Measurements from ENCODE around the gene STPG2.

DNA sequence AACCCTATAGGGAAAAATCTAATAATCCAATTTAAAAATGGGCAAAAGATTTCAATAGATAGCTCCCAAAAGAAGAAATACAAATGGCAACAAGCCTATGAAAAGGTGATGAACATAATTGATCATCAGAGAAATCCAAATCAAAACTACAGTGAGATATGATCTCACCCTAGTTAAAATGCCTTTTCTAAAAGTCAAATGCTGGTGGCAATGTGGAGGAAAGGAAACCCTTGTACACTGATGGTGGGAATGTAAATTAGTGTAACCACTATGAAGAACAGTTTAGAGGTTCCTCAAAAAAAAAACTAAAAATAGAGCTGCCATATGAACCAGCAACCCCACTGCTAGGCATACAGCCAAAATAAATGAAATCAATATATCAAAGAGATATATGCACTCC, 44.5 kb downstream of the STPG2 start:
- TF ChIP-seq, protein P1, sequence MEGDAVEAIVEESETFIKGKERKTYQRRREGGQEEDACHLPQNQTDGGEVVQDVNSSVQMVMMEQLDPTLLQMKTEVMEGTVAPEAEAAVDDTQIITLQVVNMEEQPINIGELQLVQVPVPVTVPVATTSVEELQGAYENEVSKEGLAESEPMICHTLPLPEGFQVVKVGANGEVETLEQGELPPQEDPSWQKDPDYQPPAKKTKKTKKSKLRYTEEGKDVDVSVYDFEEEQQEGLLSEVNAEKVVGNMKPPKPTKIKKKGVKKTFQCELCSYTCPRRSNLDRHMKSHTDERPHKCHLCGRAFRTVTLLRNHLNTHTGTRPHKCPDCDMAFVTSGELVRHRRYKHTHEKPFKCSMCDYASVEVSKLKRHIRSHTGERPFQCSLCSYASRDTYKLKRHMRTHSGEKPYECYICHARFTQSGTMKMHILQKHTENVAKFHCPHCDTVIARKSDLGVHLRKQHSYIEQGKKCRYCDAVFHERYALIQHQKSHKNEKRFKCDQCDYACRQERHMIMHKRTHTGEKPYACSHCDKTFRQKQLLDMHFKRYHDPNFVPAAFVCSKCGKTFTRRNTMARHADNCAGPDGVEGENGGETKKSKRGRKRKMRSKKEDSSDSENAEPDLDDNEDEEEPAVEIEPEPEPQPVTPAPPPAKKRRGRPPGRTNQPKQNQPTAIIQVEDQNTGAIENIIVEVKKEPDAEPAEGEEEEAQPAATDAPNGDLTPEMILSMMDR (conservative IDR thresholded peaks at IDR 0.05) = no peak
- no peak for TF ChIP-seq EZH2 (IDR thresholded peaks at IDR 0.05; ENCODE audit: low read depth)
